Stimulated activated naive CD8-positive, alpha-beta T cell treated with anti-CD3 and anti-CD28 coated beads, Interleukin-15, Interleukin-2, amounts not matched to agents 100 U/mL and 50 U/mL, for 24 hours (primary cell): ENCODE results near the gene STARD9.
"Not testable (repeated sequence)": the region's sequence is repeated elsewhere in the genome, so short reads cannot be mapped to it uniquely, and the experiment has no call there.

ENCODE experiments used
- ATAC-seq: fragments of 150-1000 bp; cut with Tn5 transposase; one replicate; pipeline ENCODE4 v1.10.0; 2021
- DNase-seq: peaks from one replicate; pipeline ENCODE4 v3.0.0; 2021

The STARD9 gene

DNA sequence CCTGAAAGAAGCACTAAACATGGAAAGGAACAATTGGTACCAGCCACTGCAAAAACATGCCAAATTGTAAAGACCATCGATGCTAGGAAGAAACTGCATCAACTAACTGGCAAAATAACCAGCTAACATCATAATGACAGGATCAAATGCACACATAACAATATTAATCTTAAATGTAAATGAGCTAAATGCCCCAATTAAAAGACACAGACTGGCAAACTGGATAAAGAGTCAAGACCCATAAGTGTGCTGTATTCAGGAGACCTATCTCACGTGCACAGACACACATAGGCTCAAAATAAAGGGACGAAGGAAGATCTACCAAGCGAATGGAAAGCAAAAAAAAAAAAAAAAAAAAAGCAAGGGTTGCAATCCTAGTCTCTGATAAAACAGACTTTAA lies 190.7 kb downstream of the STARD9 start:
- DNase-seq, ATAC-seq: not testable (repeated sequence)
